HL-60 (cell line): ENCODE measurements around the gene GYG1.

Source experiments
- DNase-seq, 2 experiments: peaks; one replicate each; pipeline ENCODE4 v3.0.0-alpha.2; 2010 to 2020; ENCODE audit warnings: low read depth in 1 of 2, low spot score in 1 of 2
- H3K27ac ChIP-seq: fragments of 250-450 bp; sonication (Bioruptor Pico); replicated peaks from 2 replicates; pipeline ENCODE4 v1.5.1; 2020; ENCODE audit warnings: mild to moderate bottlenecking, moderate library complexity
- H3K27me3 ChIP-seq: fragments of 250-450 bp; sonication (Bioruptor Pico); 2 replicates; pipeline ENCODE4 v1.5.1; 2021; ENCODE audit warnings: mild to moderate bottlenecking, moderate library complexity; ENCODE audit not compliant: insufficient read depth, poor library complexity, severe bottlenecking
- H3K4me3 ChIP-seq: replicated peaks from 2 replicates; pipeline ENCODE4 v1.5.1; 2011; ENCODE audit warnings: mild to moderate bottlenecking, control low read depth, low read length; ENCODE audit not compliant: insufficient read depth
- GABPA ChIP-seq: IDR thresholded peaks from 2 replicates; pipeline ENCODE4 v1.6.1; 2012; ENCODE audit warnings: low read depth
- POLR2AphosphoS5 ChIP-seq: IDR thresholded peaks from 2 replicates; pipeline ENCODE4 v1.6.1; 2012; ENCODE audit warnings: low read depth
- REST ChIP-seq: IDR thresholded peaks from 2 replicates; pipeline ENCODE4 v1.6.1; 2012; ENCODE audit warnings: low read depth; ENCODE audit not compliant: insufficient replicate concordance
- SPI1 ChIP-seq: IDR thresholded peaks from 2 replicates; pipeline ENCODE4 v1.6.1; 2012; ENCODE audit warnings: low read depth, mild to moderate bottlenecking, borderline replicate concordance
- TF ChIP-seq, protein P1 (sequence below): IDR thresholded peaks from one replicate; pipeline ENCODE4 v1.5.1; 2011; ENCODE audit warnings: low read length, control low read depth, inconsistent platforms; ENCODE audit not compliant: insufficient read depth

The GYG1 gene

DNA sequence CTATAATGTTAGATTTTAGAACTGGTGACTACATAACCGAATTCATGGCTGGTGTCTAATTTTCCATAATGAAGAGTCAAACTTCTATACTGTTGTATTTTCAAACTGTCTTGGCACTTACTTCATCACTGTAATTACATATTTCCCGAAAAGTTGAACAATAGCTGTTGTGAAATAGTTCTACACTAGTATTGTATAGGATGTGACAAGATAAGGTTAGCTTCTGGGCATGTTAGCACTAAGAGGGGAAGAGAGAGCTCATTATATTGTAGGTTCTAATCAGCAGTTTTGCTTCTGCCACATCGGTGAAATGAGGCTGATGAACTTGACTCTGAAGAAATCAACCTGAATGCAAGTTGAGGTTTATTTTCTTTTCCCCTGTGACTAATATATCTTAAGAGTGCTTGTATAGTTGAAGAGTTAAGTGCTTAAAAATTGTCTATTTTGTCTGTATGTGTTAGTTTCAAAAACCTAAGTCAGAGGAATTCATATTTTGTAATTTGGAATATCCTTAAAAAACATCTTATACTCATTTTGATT lies 8.9 kb downstream of the GYG1 start:
- Histone ChIP-seq H3K27me3 (no peaks in the 10 kb centered on the region), H3K4me3 (no peak overlapping the region), H3K27ac (peak overlapping the region; percentile 77)
- DNase-seq: peak in 1 of 2 experiments; percentile 60
- no peak for TF ChIP-seq GABPA
- TF ChIP-seq SPI1: no peak; the same call in 1 of the 2 replicates
- TF ChIP-seq REST: no peak
- no peak; the same call in 1 of the 2 replicates for TF ChIP-seq POLR2AphosphoS5
- TF ChIP-seq, protein P1, sequence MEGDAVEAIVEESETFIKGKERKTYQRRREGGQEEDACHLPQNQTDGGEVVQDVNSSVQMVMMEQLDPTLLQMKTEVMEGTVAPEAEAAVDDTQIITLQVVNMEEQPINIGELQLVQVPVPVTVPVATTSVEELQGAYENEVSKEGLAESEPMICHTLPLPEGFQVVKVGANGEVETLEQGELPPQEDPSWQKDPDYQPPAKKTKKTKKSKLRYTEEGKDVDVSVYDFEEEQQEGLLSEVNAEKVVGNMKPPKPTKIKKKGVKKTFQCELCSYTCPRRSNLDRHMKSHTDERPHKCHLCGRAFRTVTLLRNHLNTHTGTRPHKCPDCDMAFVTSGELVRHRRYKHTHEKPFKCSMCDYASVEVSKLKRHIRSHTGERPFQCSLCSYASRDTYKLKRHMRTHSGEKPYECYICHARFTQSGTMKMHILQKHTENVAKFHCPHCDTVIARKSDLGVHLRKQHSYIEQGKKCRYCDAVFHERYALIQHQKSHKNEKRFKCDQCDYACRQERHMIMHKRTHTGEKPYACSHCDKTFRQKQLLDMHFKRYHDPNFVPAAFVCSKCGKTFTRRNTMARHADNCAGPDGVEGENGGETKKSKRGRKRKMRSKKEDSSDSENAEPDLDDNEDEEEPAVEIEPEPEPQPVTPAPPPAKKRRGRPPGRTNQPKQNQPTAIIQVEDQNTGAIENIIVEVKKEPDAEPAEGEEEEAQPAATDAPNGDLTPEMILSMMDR: no peak

- no peak for TF ChIP-seq GABPA
- TF ChIP-seq POLR2AphosphoS5: no peak
- TF ChIP-seq, protein P1: no peak
- no peak for TF ChIP-seq REST
- TF ChIP-seq SPI1: no peak
These were observed 10.4 kb downstream of the GYG1 start for GRCh38 chr3:149001727-149002126.

DNA sequence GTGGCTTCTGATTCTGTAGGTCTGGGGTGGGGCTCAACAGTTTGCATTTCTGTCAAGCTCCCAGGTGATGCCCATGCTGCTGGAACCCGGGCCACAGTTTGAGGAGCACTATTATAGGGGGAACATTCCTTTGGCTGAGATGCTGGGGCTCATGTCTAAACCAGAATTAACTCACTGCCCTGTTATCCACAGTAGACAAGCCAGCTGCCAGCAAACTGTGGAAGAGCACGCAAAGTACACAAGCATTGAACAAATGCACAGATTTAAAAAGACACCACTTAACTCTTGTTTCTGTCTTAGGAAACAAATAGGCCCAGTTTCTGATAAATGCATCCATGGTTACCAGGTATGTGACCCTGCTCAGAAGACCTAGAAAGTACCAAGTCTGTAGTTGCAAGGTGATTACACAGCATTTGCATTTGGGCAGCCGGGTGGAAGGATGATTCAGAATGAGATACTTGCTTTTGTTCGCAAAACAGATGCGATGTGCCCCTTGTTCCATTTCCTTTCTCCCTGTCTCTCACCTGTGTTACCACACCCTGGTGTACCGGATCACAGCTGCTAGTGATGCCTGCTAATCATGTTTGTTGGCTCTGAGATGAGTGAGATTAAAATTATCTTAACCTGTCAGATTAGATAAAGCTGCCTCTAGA lies 12.4 kb downstream of the GYG1 start:
- Histone ChIP-seq H3K27ac (no peak overlapping the region), H3K4me3 (no peak overlapping the region), H3K27me3 (no peaks in the 10 kb centered on the region)
- DNase-seq: no peak
- no peak for TF ChIP-seq REST
- TF ChIP-seq POLR2AphosphoS5: no peak
- TF ChIP-seq GABPA: no peak
- no peak for TF ChIP-seq SPI1

More at GRCh38 chr3:149001727-149002126, 10.4 kb downstream of the GYG1 start:
- H3K4me3 ChIP-seq: no peak overlapping the region
- no peak for DNase-seq
- H3K27me3 ChIP-seq: no peaks in the 10 kb centered on the region
- H3K27ac ChIP-seq: no peak overlapping the region
